ENCODE data around the gene CD274.
"Not testable (repeated sequence)": the region's sequence is repeated elsewhere in the genome, so short reads cannot be mapped to it uniquely, and the experiment has no call there.

Gene CD274

DNA sequence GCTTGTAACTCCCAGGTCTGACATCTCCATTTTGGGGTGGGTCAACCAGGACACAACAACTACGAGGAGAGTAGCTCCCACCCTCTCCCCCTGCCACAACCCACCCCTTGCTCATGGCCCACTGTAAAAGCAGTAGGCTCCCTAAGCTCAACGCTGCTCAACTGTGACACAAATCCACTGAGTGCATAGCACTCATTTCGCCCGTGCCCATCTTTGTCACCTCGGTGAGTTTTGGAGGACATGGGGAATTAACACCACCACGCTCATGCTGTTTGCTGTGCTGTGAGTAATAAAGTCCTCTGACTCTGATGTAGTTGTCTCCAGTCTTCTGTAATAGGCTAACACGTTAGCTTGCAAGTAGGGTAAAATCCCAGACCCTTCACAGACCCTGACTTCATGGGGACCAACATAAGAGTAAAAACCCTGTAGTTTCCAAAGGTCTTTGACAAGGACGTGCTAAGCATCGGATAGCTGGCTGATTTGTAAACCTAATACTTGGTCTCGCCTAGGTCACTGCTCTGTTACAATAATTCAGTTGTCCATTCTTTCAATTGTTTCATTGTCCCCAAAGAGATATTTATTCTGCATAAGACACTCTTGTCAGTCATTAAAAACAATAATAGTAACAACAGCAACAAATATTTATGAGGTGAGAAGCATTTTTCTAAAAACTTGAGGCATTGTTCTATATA lies 20.3 kb upstream of the CD274 start:
- no peak overlapping the region for H3K4me3 ChIP-seq (ENCODE audit: control insufficient read depth, low read depth, low read length)
- DNase-seq (ENCODE audit: low read depth): no peak
- TF ChIP-seq, protein P1, sequence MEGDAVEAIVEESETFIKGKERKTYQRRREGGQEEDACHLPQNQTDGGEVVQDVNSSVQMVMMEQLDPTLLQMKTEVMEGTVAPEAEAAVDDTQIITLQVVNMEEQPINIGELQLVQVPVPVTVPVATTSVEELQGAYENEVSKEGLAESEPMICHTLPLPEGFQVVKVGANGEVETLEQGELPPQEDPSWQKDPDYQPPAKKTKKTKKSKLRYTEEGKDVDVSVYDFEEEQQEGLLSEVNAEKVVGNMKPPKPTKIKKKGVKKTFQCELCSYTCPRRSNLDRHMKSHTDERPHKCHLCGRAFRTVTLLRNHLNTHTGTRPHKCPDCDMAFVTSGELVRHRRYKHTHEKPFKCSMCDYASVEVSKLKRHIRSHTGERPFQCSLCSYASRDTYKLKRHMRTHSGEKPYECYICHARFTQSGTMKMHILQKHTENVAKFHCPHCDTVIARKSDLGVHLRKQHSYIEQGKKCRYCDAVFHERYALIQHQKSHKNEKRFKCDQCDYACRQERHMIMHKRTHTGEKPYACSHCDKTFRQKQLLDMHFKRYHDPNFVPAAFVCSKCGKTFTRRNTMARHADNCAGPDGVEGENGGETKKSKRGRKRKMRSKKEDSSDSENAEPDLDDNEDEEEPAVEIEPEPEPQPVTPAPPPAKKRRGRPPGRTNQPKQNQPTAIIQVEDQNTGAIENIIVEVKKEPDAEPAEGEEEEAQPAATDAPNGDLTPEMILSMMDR (IDR thresholded peaks at IDR 0.05; ENCODE audit: control insufficient read depth, insufficient read depth, low read depth, low read length, missing control alignments): no peak

DNA sequence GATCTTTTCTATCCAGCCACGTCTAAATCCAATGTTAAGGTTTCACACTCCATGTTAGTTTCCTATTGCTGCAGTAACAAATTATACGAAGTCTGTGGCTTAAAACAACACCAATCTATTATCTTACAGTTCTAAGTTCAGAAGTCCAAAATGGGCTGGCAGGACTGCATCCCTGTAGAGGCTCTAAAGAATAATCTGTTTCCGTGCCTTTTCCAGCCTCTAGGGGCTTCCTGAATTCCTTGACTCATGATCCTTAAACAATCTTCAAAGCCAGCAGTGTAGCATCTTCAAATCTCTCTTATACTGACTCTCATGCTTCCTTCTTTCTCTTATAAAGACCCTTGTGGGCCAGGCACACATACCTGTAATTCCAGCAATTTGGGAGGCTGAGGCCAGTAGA lies 19.4 kb upstream of the CD274 start:
- H3K4me3 ChIP-seq (ENCODE audit: control insufficient read depth, low read depth, low read length): no peak overlapping the region
- DNase-seq (ENCODE audit: low read depth): no peak
- TF ChIP-seq, protein P1 (IDR thresholded peaks at IDR 0.05; ENCODE audit: control insufficient read depth, insufficient read depth, low read depth, low read length, missing control alignments): no peak

DNA sequence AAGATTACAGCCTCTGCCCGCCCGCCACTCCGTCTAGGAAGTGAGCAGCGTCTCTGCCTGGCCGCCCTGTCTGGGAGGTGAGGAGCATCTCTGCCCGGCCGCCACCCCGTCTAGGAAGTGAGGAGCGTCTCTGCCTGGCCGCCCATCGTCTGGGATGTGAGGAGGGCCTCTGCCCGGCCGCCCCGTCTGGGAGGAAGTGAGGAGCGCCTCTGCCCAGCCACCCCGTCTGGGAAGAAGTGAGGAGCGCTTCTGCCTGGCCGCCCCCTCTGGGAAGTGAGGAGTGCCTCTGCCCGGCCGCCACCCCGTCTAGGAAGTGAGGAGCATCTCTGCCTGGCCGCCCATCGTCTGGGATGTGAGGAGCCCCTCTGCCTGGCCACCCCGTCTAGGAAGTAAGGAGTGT lies 17.5 kb upstream of the CD274 start:
- not testable (repeated sequence) for DNase-seq (ENCODE audit: low read depth)

DNA sequence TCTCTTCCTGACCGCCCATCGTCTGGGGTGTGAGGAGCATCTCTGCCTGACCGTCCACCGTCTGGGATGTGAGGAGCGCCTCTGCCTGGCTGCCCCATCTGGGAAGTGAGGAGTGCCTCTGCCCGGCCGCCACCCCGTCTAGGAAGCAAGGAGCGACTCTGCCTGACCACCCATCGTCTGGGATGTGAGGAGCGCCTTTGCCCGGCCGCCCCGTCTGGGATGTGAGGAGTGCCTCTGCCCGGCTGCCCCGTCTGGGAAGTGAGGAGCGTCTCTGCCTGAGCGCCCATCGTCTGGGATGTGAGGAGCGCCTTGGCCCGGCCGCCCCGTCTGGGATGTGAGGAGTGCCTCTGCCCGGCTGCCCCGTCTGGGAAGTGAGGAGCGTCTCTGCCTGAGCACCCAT lies 17.0 kb upstream of the CD274 start:
- not testable (repeated sequence) for H3K4me3 ChIP-seq (ENCODE audit: control insufficient read depth, low read depth, low read length); DNase-seq (ENCODE audit: low read depth)

More for the DNA sequence above, 17.5 kb upstream of the CD274 start:
- H3K4me3 ChIP-seq (ENCODE audit: control insufficient read depth, low read depth, low read length): not testable (repeated sequence)

DNA sequence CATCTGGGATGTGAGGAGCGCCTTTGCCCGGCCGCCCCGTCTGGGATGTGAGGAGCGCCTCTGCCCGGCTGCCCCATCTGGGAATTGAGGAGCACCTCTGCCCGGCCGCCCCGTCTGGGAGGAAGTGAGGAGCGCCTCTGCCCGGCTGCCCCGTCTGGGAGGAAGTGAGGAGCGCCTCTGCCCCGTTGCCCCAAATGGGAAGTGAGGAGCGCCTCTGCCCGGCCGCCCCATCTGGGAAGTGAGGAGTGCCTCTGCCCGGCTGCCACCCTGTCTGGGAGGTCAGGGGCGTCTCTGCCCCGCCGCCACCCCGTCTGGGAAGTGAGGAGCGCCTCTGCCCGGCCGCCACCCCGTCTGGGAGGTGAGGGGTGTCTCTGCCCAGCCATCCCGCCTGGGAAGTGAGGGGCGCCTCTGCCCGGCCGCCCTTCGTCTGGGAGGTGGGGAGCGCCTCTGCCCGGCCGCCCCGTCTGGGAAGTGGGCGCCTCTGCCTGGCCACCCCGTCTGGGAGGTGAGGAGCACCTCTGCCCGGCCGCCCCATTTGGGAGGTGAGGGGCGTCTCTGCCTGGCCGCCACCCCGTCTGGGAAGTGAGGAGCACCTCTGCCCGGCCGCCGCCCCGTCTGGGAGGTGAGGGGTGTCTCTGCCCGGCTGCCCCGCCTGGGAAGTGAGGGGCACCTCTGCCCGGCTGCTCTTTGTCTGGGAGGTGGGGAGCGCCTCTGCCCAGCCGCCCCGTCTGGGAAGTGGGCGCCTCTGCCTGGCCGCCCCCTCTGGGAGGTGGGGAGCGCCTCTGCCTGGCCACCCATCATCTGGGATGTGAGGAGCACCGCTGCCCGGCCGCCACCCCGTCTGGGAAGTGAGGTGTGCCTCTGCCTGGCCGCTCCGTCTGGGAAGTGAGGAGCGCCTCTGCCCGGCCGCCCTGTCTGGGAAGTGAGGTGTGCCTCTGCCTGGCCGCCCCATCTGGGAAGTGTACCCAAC lies 16.2 kb upstream of the CD274 start:
- not testable (repeated sequence) for H3K4me3 ChIP-seq (ENCODE audit: control insufficient read depth, low read depth, low read length); DNase-seq (ENCODE audit: low read depth)

DNA sequence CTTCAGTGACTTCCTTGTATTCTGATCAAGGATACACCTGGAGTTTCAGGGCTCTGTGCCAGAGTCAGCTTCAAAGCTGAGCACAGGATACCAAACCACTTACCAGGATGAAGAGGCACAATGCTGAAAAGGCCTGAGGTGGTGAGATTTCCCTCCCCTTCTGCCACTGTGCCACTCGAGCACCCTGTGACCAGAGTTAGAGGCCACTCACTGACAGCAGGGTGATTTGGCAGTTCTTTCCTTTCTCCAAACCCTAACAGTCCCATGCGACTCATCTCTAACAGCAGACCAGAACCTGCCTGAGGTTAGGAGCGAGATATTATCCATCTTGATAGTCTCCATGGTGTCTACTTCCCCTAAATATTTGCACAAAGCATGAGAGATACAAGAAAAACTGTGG lies 14.4 kb upstream of the CD274 start:
- TF ChIP-seq, protein P1 (IDR thresholded peaks at IDR 0.05; ENCODE audit: control insufficient read depth, insufficient read depth, low read depth, low read length, missing control alignments): no peak
- no peak overlapping the region for H3K4me3 ChIP-seq (ENCODE audit: control insufficient read depth, low read depth, low read length)
- DNase-seq (ENCODE audit: low read depth): no peak

DNA sequence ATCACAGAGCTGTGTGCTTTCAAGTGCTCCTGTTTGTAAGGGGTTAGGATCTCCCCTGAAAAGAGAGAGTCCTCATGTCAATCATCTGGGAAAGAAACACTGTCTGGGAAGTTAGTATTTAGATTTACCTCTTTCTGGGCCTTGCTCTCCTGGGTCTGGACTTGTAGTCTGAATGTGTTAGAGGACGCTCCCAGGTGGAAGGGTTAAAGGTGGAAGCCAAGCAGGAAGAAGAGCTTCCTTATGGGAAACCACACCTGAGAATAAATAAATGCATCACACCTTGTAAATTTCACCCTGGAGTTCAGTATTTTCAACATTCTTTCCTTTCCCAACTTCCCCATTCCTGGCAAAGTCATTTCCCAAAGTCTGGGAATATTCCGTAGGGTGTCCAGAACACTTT lies 13.9 kb upstream of the CD274 start:
- H3K4me3 ChIP-seq (ENCODE audit: control insufficient read depth, low read depth, low read length): no peak overlapping the region
- TF ChIP-seq, protein P1 (IDR thresholded peaks at IDR 0.05; ENCODE audit: control insufficient read depth, insufficient read depth, low read depth, low read length, missing control alignments): no peak
- no peak for DNase-seq (ENCODE audit: low read depth)

Data from AG09309 (cell line).